RWPE1 (cell line): ENCODE measurements around the gene SPSB2.

Source experiments
- CTCF ChIA-PET: fragments of 350-600 bp; sonication (Branson Sonifier 250); formaldehyde crosslinking; extraction: SDS; loops from one replicate; lab custom pipeline; 2021; lab: Yijun Ruan, JAX
- POLR2A ChIA-PET: fragments of 400-600 bp; formaldehyde crosslinking; extraction: SDS; loops from one replicate; lab custom pipeline; 2020; ENCODE audit warnings: antibody characterized with exemption; ENCODE audit not compliant: low non-redundant PET; lab: Yijun Ruan, JAX
- DNase-seq: peaks from one replicate; pipeline ENCODE4 v3.0.0; 2012; ENCODE audit warnings: low spot score
- H3K27ac ChIP-seq: fragments of 450-650 bp; 2 replicates; pipeline ENCODE4 v1.5.1; 2017
- TF ChIP-seq, protein P1 (sequence below): fragments of 450-650 bp; conservative IDR thresholded peaks from 2 replicates; pipeline ENCODE4 v1.5.1; 2017; ENCODE audit warnings: low read depth, mild to moderate bottlenecking

SPSB2 gene

DNA sequence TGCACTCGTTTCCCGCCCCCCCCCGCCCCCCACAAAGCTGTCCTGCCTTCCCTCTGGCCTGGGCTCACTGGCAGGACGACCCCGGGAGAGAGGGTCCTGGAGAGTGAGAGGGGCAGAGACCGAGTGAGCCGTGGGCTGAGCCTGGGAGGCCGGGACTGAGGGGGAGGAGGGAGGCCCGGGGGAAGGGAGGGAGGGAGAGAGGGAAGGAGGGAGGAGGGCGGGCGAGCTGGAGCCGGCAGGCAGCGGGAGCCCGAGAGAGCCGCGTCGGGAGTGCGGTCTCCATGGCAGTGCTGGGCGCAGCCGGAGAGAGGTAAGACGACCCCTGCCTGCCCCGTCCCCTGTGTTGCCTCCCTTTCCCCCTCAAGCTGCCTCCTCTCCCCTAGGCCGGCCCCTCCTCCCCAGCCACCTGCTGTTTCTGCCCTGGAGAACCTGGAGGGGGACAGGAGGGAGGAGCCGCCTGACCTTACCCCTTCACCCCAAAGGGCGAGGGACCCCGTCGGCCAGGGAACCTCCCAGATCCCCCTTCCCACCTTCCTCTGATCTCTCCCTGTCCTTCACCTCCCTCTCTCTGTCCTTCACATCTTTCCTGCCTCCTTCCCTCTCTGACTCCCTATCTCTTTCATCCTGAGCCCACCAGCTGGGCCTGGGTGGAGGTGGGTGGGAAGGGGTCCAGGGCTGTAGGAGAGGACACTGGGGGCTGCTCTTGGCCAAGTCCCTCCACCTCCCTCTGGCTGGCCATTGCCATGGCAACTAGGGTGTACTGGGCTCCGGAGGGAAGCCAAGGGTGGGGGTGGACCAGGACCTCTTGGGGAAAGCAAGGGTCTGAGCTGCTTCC is 51.3 kb downstream of the SPSB2 start, which contains the start of gene GPR162:
Gene GPR162 (plus strand): TSS at position 231 of the 835 bp plus-strand sequence. CDS start 2,078 bp downstream, outside the sequence.
- POLR2A ChIA-PET = interaction anchor here (0.6 kb wide), 2 partner anchors 69 to 98 kb away, joined by 3 to 4 read pairs; partner anchors contain the start of gene COPS7A
- H3K27ac ChIP-seq = no peak within 1 kb of the TSS
- CTCF ChIA-PET = interaction anchor here (0.6 to 1.0 kb wide), 2 partner anchors 13 to 136 kb away, joined by 3 read pairs; no protein-coding TSS in a partner anchor
- no peak for DNase-seq
- TF ChIP-seq, protein P1, sequence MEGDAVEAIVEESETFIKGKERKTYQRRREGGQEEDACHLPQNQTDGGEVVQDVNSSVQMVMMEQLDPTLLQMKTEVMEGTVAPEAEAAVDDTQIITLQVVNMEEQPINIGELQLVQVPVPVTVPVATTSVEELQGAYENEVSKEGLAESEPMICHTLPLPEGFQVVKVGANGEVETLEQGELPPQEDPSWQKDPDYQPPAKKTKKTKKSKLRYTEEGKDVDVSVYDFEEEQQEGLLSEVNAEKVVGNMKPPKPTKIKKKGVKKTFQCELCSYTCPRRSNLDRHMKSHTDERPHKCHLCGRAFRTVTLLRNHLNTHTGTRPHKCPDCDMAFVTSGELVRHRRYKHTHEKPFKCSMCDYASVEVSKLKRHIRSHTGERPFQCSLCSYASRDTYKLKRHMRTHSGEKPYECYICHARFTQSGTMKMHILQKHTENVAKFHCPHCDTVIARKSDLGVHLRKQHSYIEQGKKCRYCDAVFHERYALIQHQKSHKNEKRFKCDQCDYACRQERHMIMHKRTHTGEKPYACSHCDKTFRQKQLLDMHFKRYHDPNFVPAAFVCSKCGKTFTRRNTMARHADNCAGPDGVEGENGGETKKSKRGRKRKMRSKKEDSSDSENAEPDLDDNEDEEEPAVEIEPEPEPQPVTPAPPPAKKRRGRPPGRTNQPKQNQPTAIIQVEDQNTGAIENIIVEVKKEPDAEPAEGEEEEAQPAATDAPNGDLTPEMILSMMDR = no peak
